Breast epithelium (tissue), 4 donors: Measurements from ENCODE around the gene MYH9. TPM values are rescaled to one million over a fixed set of nuclear protein-coding genes. Genes with fewer than 3 reads are reported as not detected.

Experiments used
- DNase-seq, 2 donors: peaks; one replicate each; pipeline ENCODE4 v3.0.0-alpha.2; 2019; ENCODE audit warnings: low spot score in 2 of 2
- H3K27ac ChIP-seq, 2 donors: fragments of 200-600 bp; sonication (generic) in 1 of 2; one replicate each; pipeline ENCODE4 v1.5.1; 2016 to 2019; ENCODE audit warnings: mild to moderate bottlenecking in 1 of 2
- H3K27me3 ChIP-seq, 2 donors: fragments of 200-600 bp; sonication (generic) in 1 of 2; one replicate each; pipeline versions ENCODE4 v1.5.1 to v1.6.0; 2017 to 2019; ENCODE audit warnings: control low read depth in 1 of 2, mild to moderate bottlenecking in 1 of 2
- H3K36me3 ChIP-seq: fragments of 200-600 bp; one replicate; pipeline ENCODE4 v1.5.1; 2019
- H3K4me1 ChIP-seq, 2 donors: fragments of 200-600 bp; sonication (generic); one replicate each; pipeline ENCODE4 v1.5.1; 2016 to 2019; ENCODE audit warnings: control low read depth in 1 of 2
- H3K4me3 ChIP-seq, 3 donors: fragments of 200-600 bp; sonication (generic); 1 replicate in 2 of 3; 2 replicates in 1 of 3; pipeline ENCODE4 v1.5.1; 2016 to 2019; ENCODE audit warnings: mild to moderate bottlenecking in 3 of 3, moderate library complexity in 2 of 3
- H3K9me3 ChIP-seq, 2 donors: fragments of 200-600 bp; sonication (generic) in 1 of 2; one replicate each; pipeline ENCODE4 v1.5.1; 2016 to 2019; ENCODE audit warnings: control low read depth in 1 of 2
- CTCF ChIP-seq, 3 donors: fragments of 450-650 bp; IDR thresholded peaks; one replicate each; pipeline ENCODE4 v1.5.1; 2016 to 2017; ENCODE audit warnings: antibody characterized with exemption in 3 of 3, mild to moderate bottlenecking in 3 of 3, moderate library complexity in 3 of 3
- POLR2A ChIP-seq: fragments of 450-650 bp; IDR thresholded peaks from one replicate; pipeline ENCODE4 v1.6.1; 2016; ENCODE audit warnings: antibody characterized with exemption, mild to moderate bottlenecking, moderate library complexity
- POLR2AphosphoS5 ChIP-seq, 3 donors: sonication (generic); formaldehyde crosslinking; IDR thresholded peaks; one replicate each; pipeline ENCODE4 v1.6.1; 2017; ENCODE audit warnings: antibody characterized with exemption in 3 of 3
- intact Hi-C: fragments of 100-400 bp; cut with DNase I; formaldehyde crosslinking; loops from one replicate; pipeline ENCODE4 v1.15.1; 2023; ENCODE audit warnings: low total_unique reads
- total RNA-seq, 3 donors: library from RNA; depleted of rRNA; stranded (reverse); fragments of >200 nt; gene quantifications; one replicate each; pipeline ENCODE4 v1.1.0, GENCODE V29; 2016

MYH9 gene
- total RNA-seq, 3 donors from 2014 or later: 169 to 392 (median 268) TPM

- intact Hi-C loops: no loop called here
Observed at GRCh38 chr22:36289406-36289870, 98.3 kb downstream of the MYH9 start.

GRCh38 chr22:36288571-36289405 is 99.0 kb downstream of the MYH9 start:
- H3K9me3 ChIP-seq: no peaks in the 10 kb centered on the region
- DNase-seq: no peak
- H3K4me1 ChIP-seq: no peaks in the 10 kb centered on the region
- H3K27me3 ChIP-seq: no peaks in the 10 kb centered on the region
- peak in 1 of 3 donors; percentile 4 for TF ChIP-seq POLR2AphosphoS5 (IDR thresholded peaks at IDR 0.05)
- no peak for TF ChIP-seq POLR2A
- H3K36me3 ChIP-seq: peaks cover 41% of the 10 kb centered on the region
- peak overlapping the region in 1 of 2 donors; percentile 4 for H3K27ac ChIP-seq
- H3K4me3 ChIP-seq: no peak overlapping the region
- intact Hi-C loops: no loop called here

More at GRCh38 chr22:36289406-36289870, 98.3 kb downstream of the MYH9 start:
- Histone ChIP-seq H3K36me3 (peaks cover 44% of the 10 kb centered on the region), H3K4me3 (no peak overlapping the region), H3K27ac (peak overlapping the region in 1 of 2 donors; percentile 4), H3K27me3 (no peaks in the 10 kb centered on the region), H3K4me1 (no peaks in the 10 kb centered on the region), H3K9me3 (no peaks in the 10 kb centered on the region)
- no peak for DNase-seq
- TF ChIP-seq POLR2A (no peak), CTCF (IDR thresholded peaks at IDR 0.05) (no peak), POLR2AphosphoS5 (IDR thresholded peaks at IDR 0.05) (no peak)

GRCh38 chr22:36287881-36288515 is 99.8 kb downstream of the MYH9 start:
- TF ChIP-seq CTCF (IDR thresholded peaks at IDR 0.05) (no peak), POLR2AphosphoS5 (IDR thresholded peaks at IDR 0.05) (no peak), POLR2A (no peak)
- no peak overlapping the region for H3K4me3 ChIP-seq
- intact Hi-C loops: no loop called here
- no peaks in the 10 kb centered on the region for H3K4me1 ChIP-seq
- no peaks in the 10 kb centered on the region for H3K9me3 ChIP-seq
- H3K27ac ChIP-seq: peak overlapping the region; percentile 4 to 16
- H3K27me3 ChIP-seq: no peaks in the 10 kb centered on the region
- no peak for DNase-seq
- peaks cover 33% of the 10 kb centered on the region for H3K36me3 ChIP-seq

GRCh38 chr22:36286096-36286957 is 101.4 kb downstream of the MYH9 start:
- Histone ChIP-seq H3K36me3 (peaks cover 20% of the 10 kb centered on the region), H3K27me3 (no peaks in the 10 kb centered on the region), H3K27ac (peak overlapping the region; percentile 73 to 84), H3K9me3 (no peaks in the 10 kb centered on the region), H3K4me1 (no peaks in the 10 kb centered on the region), H3K4me3 (no peak overlapping the region)
- TF ChIP-seq POLR2A (no peak), POLR2AphosphoS5 (IDR thresholded peaks at IDR 0.05) (peak; percentile 35 to 74 (median 44)), CTCF (IDR thresholded peaks at IDR 0.05) (peak; percentile 86 to 92 (median 91))
- peak; percentile 76 to 79 for DNase-seq
- intact Hi-C loops: no loop called here

GRCh38 chr22:36285545-36285944 is 102.2 kb downstream of the MYH9 start:
- no peaks in the 10 kb centered on the region for H3K9me3 ChIP-seq
- TF ChIP-seq POLR2A: no peak
- no peak for TF ChIP-seq CTCF (IDR thresholded peaks at IDR 0.05)
- TF ChIP-seq POLR2AphosphoS5 (IDR thresholded peaks at IDR 0.05): no peak
- peak overlapping the region; percentile 73 to 84 for H3K27ac ChIP-seq
- peaks cover 20% of the 10 kb centered on the region for H3K36me3 ChIP-seq
- intact Hi-C loops: no loop called here
- no peak overlapping the region for H3K4me3 ChIP-seq
- no peak for DNase-seq
- H3K4me1 ChIP-seq: no peaks in the 10 kb centered on the region
- no peaks in the 10 kb centered on the region for H3K27me3 ChIP-seq
